MM.1S (cell line): ENCODE results near the gene SORT1.

Source experiments
- DNase-seq: peaks from one replicate; pipeline ENCODE4 v3.0.0-alpha.2; 2015
- H2AFZ ChIP-seq: fragments of 300-600 bp; sonication (generic); 2 replicates; pipeline ENCODE4 v1.6.0; 2016; ENCODE audit warnings: antibody characterized with exemption, low read length
- H3F3A ChIP-seq: fragments of 300-600 bp; sonication (generic); 2 replicates; pipeline ENCODE4 v1.6.1; 2016; ENCODE audit warnings: mild to moderate bottlenecking, antibody characterized with exemption, low read length, moderate library complexity, mixed read lengths; ENCODE audit not compliant: insufficient read depth
- H3K27ac ChIP-seq: fragments of 300-600 bp; sonication (generic); 2 replicates; pipeline ENCODE4 v1.5.1; 2016; ENCODE audit warnings: mild to moderate bottlenecking, low read length
- H3K27me3 ChIP-seq: fragments of 300-600 bp; sonication (generic); replicated peaks from 2 replicates; pipeline ENCODE4 v1.6.0; 2016; ENCODE audit warnings: low read length; ENCODE audit not compliant: insufficient read depth
- H3K36me3 ChIP-seq: fragments of 300-600 bp; sonication (generic); replicated peaks from 2 replicates; pipeline ENCODE4 v1.6.1; 2016; ENCODE audit warnings: mild to moderate bottlenecking, low read length, mixed read lengths; ENCODE audit not compliant: insufficient read depth
- H3K4me1 ChIP-seq: fragments of 300-600 bp; sonication (generic); 2 replicates; pipeline ENCODE4 v1.6.1; 2016; ENCODE audit warnings: low read length, mixed read lengths
- H3K4me2 ChIP-seq: fragments of 300-600 bp; sonication (generic); 2 replicates; pipeline ENCODE4 v1.6.0; 2016; ENCODE audit warnings: low read depth, low read length
- H3K4me3 ChIP-seq: fragments of 300-600 bp; sonication (generic); 2 replicates; pipeline ENCODE4 v1.5.1; 2016; ENCODE audit warnings: low read length, mixed read lengths
- H3K79me2 ChIP-seq: fragments of 300-600 bp; sonication (generic); 2 replicates; pipeline ENCODE4 v1.6.1; 2016; ENCODE audit warnings: mixed run types, low read length, mixed read lengths
- H3K9ac ChIP-seq: fragments of 300-600 bp; sonication (generic); 2 replicates; pipeline ENCODE4 v1.6.1; 2016; ENCODE audit warnings: low read length, mixed read lengths
- H3K9me2 ChIP-seq: fragments of 300-600 bp; sonication (generic); replicated peaks from 2 replicates; pipeline ENCODE4 v1.6.1; 2016; ENCODE audit warnings: mild to moderate bottlenecking, low read length, mixed read lengths; ENCODE audit not compliant: insufficient read depth
- H3K9me3 ChIP-seq: fragments of 300-600 bp; sonication (generic); replicated peaks from 2 replicates; pipeline ENCODE4 v1.6.1; 2016; ENCODE audit warnings: mild to moderate bottlenecking, low read length, mixed read lengths; ENCODE audit not compliant: insufficient read depth
- H4K20me1 ChIP-seq: fragments of 300-600 bp; sonication (generic); 2 replicates; pipeline ENCODE4 v1.6.1; 2016; ENCODE audit warnings: mild to moderate bottlenecking, low read length, moderate library complexity, mixed read lengths; ENCODE audit not compliant: insufficient read depth
- EZH2 ChIP-seq: fragments of 300-600 bp; sonication (generic); optimal IDR thresholded peaks from 2 replicates; pipeline ENCODE3; 2017; ENCODE audit warnings: low read depth, mild to moderate bottlenecking, antibody characterized with exemption, low read length, mixed read lengths
- EZH2phosphoT487 ChIP-seq: fragments of 300-600 bp; sonication (generic); IDR thresholded peaks from 2 replicates; pipeline ENCODE4 v1.6.1; 2018; ENCODE audit warnings: antibody characterized with exemption, low read length
- TF ChIP-seq, protein P1 (sequence below): fragments of 300-600 bp; sonication (generic); IDR thresholded peaks from 2 replicates; pipeline ENCODE4 v1.5.1; 2016; ENCODE audit warnings: antibody characterized with exemption, low read length, mixed read lengths

The SORT1 gene

DNA sequence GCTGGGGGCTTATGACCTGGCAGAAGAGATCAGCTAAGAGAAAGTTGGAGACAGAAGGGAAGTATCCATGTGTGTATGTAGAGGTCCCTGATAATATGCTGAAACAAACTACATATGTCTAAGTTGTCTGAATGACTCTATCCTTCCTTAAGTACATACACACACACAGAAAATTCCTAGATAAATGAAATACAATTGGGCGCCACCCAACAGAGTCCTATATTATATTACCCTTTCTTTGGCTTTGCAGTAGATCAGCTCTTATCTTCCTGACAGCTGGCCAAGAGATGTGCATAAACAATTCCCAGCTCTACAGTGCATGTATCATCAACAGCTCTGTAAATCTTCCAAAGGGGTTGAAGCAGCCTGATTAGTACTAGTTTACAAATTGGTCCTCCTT lies 40.1 kb downstream of the SORT1 start:
- Histone ChIP-seq H2AFZ (no peak overlapping the region), H3K4me2 (no peak overlapping the region), H3K27ac (no peak overlapping the region), H3K79me2 (no peaks in the 10 kb centered on the region), H3K9me3 (no peaks in the 10 kb centered on the region), H3K27me3 (no peaks in the 10 kb centered on the region), H3K4me3 (no peak overlapping the region), H3K9ac (no peak overlapping the region), H3K4me1 (no peaks in the 10 kb centered on the region), H3K9me2 (no peaks in the 10 kb centered on the region), H3F3A (no peaks in the 10 kb centered on the region), H3K36me3 (no peaks in the 10 kb centered on the region), H4K20me1 (no peaks in the 10 kb centered on the region)
- no peak for DNase-seq
- TF ChIP-seq, protein P1, sequence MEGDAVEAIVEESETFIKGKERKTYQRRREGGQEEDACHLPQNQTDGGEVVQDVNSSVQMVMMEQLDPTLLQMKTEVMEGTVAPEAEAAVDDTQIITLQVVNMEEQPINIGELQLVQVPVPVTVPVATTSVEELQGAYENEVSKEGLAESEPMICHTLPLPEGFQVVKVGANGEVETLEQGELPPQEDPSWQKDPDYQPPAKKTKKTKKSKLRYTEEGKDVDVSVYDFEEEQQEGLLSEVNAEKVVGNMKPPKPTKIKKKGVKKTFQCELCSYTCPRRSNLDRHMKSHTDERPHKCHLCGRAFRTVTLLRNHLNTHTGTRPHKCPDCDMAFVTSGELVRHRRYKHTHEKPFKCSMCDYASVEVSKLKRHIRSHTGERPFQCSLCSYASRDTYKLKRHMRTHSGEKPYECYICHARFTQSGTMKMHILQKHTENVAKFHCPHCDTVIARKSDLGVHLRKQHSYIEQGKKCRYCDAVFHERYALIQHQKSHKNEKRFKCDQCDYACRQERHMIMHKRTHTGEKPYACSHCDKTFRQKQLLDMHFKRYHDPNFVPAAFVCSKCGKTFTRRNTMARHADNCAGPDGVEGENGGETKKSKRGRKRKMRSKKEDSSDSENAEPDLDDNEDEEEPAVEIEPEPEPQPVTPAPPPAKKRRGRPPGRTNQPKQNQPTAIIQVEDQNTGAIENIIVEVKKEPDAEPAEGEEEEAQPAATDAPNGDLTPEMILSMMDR: no peak
- TF ChIP-seq EZH2phosphoT487 (no peak), EZH2 (no peak)

DNA sequence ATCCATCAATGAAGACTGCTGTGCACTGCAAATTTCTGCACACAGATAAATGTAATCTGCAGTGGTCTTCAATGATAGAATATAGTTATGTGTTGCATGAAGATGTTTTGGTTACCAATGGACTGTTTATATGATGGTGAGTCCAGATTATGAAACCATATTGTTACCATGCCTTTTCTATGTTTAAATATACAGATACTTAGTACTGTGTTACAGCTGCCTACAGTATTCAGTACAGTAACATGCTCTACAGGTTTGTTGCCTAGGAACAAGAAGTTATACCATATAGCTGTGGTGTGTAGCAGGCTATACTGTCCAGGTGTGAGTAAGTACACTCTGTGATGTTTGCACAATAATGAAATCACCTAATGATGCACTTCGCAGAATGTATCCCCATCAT lies 40.8 kb downstream of the SORT1 start:
- Histone ChIP-seq H3K9ac (no peak overlapping the region), H3K9me3 (no peaks in the 10 kb centered on the region), H3K79me2 (no peaks in the 10 kb centered on the region), H3K27me3 (no peaks in the 10 kb centered on the region), H4K20me1 (no peaks in the 10 kb centered on the region), H3K4me1 (no peaks in the 10 kb centered on the region), H3K9me2 (no peaks in the 10 kb centered on the region), H3K27ac (no peak overlapping the region), H2AFZ (no peak overlapping the region), H3K4me3 (no peak overlapping the region), H3K4me2 (no peak overlapping the region), H3F3A (no peaks in the 10 kb centered on the region), H3K36me3 (no peaks in the 10 kb centered on the region)
- no peak for DNase-seq
- TF ChIP-seq, protein P1: no peak
- TF ChIP-seq EZH2: no peak
- TF ChIP-seq EZH2phosphoT487: no peak

DNA sequence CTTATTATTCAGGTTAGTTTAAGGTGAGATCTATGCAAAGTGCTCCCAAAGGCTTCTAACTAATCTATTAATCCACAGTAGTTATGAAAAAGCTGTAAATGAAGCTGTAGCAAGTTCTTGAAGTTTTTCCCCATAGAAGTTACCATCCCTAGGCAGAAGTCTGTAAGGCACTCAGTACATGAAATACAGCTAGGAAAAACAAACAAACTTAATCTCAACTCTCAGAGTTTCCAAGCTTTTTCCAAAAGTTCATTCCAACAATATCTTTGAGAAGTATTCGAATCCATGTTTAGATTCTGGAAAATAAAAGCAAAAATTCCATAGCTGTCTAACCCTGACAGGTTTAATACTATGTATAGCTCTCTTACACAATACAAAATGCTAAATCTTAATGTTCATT lies 41.2 kb downstream of the SORT1 start:
- Histone ChIP-seq H3F3A (no peaks in the 10 kb centered on the region), H3K27ac (no peak overlapping the region), H3K9me2 (no peaks in the 10 kb centered on the region), H3K79me2 (no peaks in the 10 kb centered on the region), H3K4me3 (no peak overlapping the region), H3K9me3 (no peaks in the 10 kb centered on the region), H4K20me1 (no peaks in the 10 kb centered on the region), H3K4me2 (no peak overlapping the region), H3K9ac (no peak overlapping the region), H2AFZ (no peak overlapping the region), H3K27me3 (no peaks in the 10 kb centered on the region), H3K4me1 (no peaks in the 10 kb centered on the region), H3K36me3 (no peaks in the 10 kb centered on the region)
- TF ChIP-seq EZH2phosphoT487 (no peak), EZH2 (no peak)
- DNase-seq: no peak

DNA sequence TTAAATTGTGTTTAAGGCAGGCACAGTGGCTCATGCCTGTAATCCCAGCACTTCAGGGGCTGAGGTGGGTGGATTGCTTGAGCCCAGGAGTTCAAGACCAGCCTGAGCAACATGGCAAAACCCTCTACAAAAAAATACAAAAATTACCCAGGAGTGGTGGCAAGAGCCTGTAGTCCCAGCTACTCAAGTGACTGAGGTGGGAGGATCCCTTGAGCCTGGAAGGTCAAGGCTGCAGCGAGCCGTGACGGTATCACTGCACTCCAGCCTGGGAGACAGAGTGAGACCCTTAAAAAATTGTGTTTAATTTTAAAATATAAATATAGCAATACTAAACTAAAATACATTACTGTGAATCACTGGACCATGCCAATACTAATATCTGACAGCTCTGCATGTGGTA lies 42.8 kb downstream of the SORT1 start:
- Histone ChIP-seq H3K4me3 (no peak overlapping the region), H3K4me1 (no peaks in the 10 kb centered on the region), H3K27me3 (no peaks in the 10 kb centered on the region), H3K4me2 (no peak overlapping the region), H3K27ac (no peak overlapping the region), H2AFZ (no peak overlapping the region), H3K9ac (no peak overlapping the region), H3F3A (no peaks in the 10 kb centered on the region), H3K36me3 (no peaks in the 10 kb centered on the region), H4K20me1 (no peaks in the 10 kb centered on the region), H3K9me2 (no peaks in the 10 kb centered on the region), H3K9me3 (no peaks in the 10 kb centered on the region), H3K79me2 (no peaks in the 10 kb centered on the region)
- no peak for DNase-seq
- no peak for TF ChIP-seq EZH2phosphoT487
- TF ChIP-seq EZH2: no peak
- TF ChIP-seq, protein P1: no peak
